ENCODE data around the gene KLF6. TPM values are rescaled to one million over a fixed set of nuclear protein-coding genes. Genes with fewer than 3 reads are reported as not detected.
"Not testable (repeated sequence)": the region's sequence is repeated elsewhere in the genome, so short reads cannot be mapped to it uniquely, and the experiment has no call there.

The KLF6 gene
- total RNA-seq, 1 donor from 2014 or later = 247 TPM

GRCh38 chr10:3734111-3734510, 50.9 kb downstream of the KLF6 start:
- H3K27ac ChIP-seq = no peak overlapping the region
- intact Hi-C loops (cut with DNase I) = no loop called here
- no peak overlapping the region for H3K4me3 ChIP-seq
- no peaks in the 10 kb centered on the region for H3K9me3 ChIP-seq
- no peaks in the 10 kb centered on the region for H3K4me1 ChIP-seq
- ATAC-seq (no peak), DNase-seq (no peak)
- H3K27me3 ChIP-seq = no peaks in the 10 kb centered on the region
- no peak for TF ChIP-seq CTCF (IDR thresholded peaks at IDR 0.05)
- H3K36me3 ChIP-seq = no peaks in the 10 kb centered on the region

- H3K27me3 ChIP-seq; H3K36me3 ChIP-seq; H3K9me3 ChIP-seq; H3K4me3 ChIP-seq; H3K27ac ChIP-seq; ATAC-seq; H3K4me1 ChIP-seq; DNase-seq; intact Hi-C loops (cut with DNase I): not testable (repeated sequence)
Observed at GRCh38 chr10:3732183-3732582, 52.8 kb downstream of the KLF6 start.

DNA sequence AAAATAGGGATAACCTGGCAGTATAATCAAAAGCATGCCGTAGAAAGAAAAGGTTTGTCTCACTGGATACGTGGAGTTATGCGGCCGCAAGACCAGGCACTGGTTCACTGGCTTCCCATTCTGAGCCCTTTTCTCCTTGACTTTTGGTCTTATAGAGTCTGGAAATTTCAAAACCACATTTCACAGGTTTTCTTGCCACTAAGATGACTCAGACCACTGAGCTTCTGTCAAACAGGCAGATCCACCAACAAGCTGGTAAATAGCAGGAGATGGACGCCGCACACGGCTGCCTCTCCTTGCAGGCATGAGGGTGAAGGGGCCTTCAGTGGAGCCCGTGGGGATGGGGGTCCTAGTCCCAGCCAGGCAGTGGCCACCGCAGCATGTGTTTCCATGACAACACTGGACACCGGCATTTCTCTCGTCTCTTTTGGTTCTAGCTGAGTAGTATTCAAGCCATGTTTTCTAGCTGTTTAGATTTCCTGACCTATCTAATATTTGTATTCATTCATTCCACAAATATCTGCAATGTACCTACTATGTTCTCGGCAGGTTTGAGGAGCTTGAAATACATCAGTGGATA, 55.5 kb downstream of the KLF6 start:
- ATAC-seq (no peak), DNase-seq (no peak)
- Histone ChIP-seq H3K4me1 (no peaks in the 10 kb centered on the region), H3K4me3 (no peak overlapping the region), H3K27ac (no peak overlapping the region), H3K9me3 (no peaks in the 10 kb centered on the region), H3K36me3 (no peaks in the 10 kb centered on the region), H3K27me3 (no peaks in the 10 kb centered on the region)
- intact Hi-C loops (cut with DNase I) = no loop called here
- no peak for TF ChIP-seq CTCF (IDR thresholded peaks at IDR 0.05)

- intact Hi-C loops (cut with DNase I) = no loop called here
- Histone ChIP-seq H3K4me3 (no peak overlapping the region), H3K36me3 (no peaks in the 10 kb centered on the region), H3K27ac (no peak overlapping the region), H3K27me3 (no peaks in the 10 kb centered on the region), H3K9me3 (no peaks in the 10 kb centered on the region), H3K4me1 (no peaks in the 10 kb centered on the region)
- no peak for DNase-seq
- no peak for ATAC-seq
- TF ChIP-seq CTCF (IDR thresholded peaks at IDR 0.05) = no peak
Observed at GRCh38 chr10:3728563-3728962, 56.4 kb downstream of the KLF6 start.

GRCh38 chr10:3727268-3727667, 57.7 kb downstream of the KLF6 start:
- DNase-seq = no peak
- Histone ChIP-seq H3K4me1 (no peaks in the 10 kb centered on the region), H3K4me3 (no peak overlapping the region), H3K9me3 (no peaks in the 10 kb centered on the region), H3K36me3 (no peaks in the 10 kb centered on the region), H3K27ac (no peak overlapping the region), H3K27me3 (no peaks in the 10 kb centered on the region)
- no peak for ATAC-seq
- intact Hi-C loops (cut with DNase I) = no loop called here
- no peak for TF ChIP-seq CTCF (IDR thresholded peaks at IDR 0.05)
